Trophoblast cell (in vitro differentiated cells and primary cell): ENCODE data around the gene MNDA.

Experiments
- DNase-seq, 2 donors: peaks; one replicate each; pipeline ENCODE4 v3.0.0-alpha.2; 2016
- H2AFZ ChIP-seq: 2 replicates; pipeline ENCODE4 v1.6.1; 2013; ENCODE audit warnings: low read length, moderate library complexity, mild to moderate bottlenecking; ENCODE audit not compliant: insufficient read depth, poor library complexity
- H2AK5ac ChIP-seq: 2 replicates; pipeline ENCODE4 v1.6.1; 2013; ENCODE audit warnings: mild to moderate bottlenecking, low read length
- H2BK120ac ChIP-seq: 2 replicates; pipeline ENCODE4 v1.6.1; 2013; ENCODE audit warnings: low read length, mild to moderate bottlenecking, moderate library complexity; ENCODE audit not compliant: insufficient read depth, poor library complexity
- H2BK12ac ChIP-seq: 2 replicates; pipeline ENCODE4 v1.6.1; 2013; ENCODE audit warnings: mild to moderate bottlenecking, low read length, moderate library complexity
- H2BK5ac ChIP-seq: 2 replicates; pipeline ENCODE4 v1.6.1; 2013; ENCODE audit warnings: low read length, low read depth, moderate library complexity, mild to moderate bottlenecking; ENCODE audit not compliant: poor library complexity
- H3K14ac ChIP-seq: 2 replicates; pipeline ENCODE4 v1.6.1; 2013; ENCODE audit warnings: mild to moderate bottlenecking, low read length
- H3K18ac ChIP-seq: 2 replicates; pipeline ENCODE4 v1.6.1; 2013; ENCODE audit warnings: mild to moderate bottlenecking, low read length
- H3K23ac ChIP-seq: 2 replicates; pipeline ENCODE4 v1.6.1; 2013; ENCODE audit warnings: low read length
- H3K27ac ChIP-seq: 2 replicates; pipeline ENCODE4 v1.5.1; 2013; ENCODE audit warnings: low read depth, mild to moderate bottlenecking, inconsistent platforms, low read length, moderate library complexity
- H3K27me3 ChIP-seq: 2 replicates; pipeline ENCODE4 v1.6.1; 2013; ENCODE audit warnings: inconsistent platforms, mild to moderate bottlenecking, low read length, moderate library complexity; ENCODE audit not compliant: insufficient read depth
- H3K36me3 ChIP-seq, 2 experiments: 1 replicate in 1 of 2; 2 replicates in 1 of 2; pipeline ENCODE4 v1.6.1; 2013; ENCODE audit warnings: low read length in 2 of 2, mild to moderate bottlenecking in 2 of 2, moderate library complexity in 1 of 2; ENCODE audit not compliant: insufficient read depth in 2 of 2, control insufficient read depth in 1 of 2
- H3K4ac ChIP-seq: 2 replicates; pipeline ENCODE4 v1.6.1; 2013; ENCODE audit warnings: low read depth, mild to moderate bottlenecking, low read length, moderate library complexity
- H3K4me1 ChIP-seq, 2 experiments: 1 replicate in 1 of 2; 2 replicates in 1 of 2; pipeline ENCODE4 v1.6.1; 2013; ENCODE audit warnings: low read length in 2 of 2, mild to moderate bottlenecking in 2 of 2, moderate library complexity in 1 of 2; ENCODE audit not compliant: insufficient read depth in 2 of 2, control insufficient read depth in 1 of 2
- H3K4me2 ChIP-seq: 2 replicates; pipeline ENCODE4 v1.6.1; 2013; ENCODE audit warnings: inconsistent platforms, mild to moderate bottlenecking, low read length, moderate library complexity
- H3K4me3 ChIP-seq: 2 replicates; pipeline ENCODE4 v1.5.1; 2013; ENCODE audit warnings: mild to moderate bottlenecking, low read depth, low read length, inconsistent platforms
- H3K79me1 ChIP-seq: one replicate; pipeline ENCODE4 v1.6.1; 2013; ENCODE audit warnings: low read length
- H3K79me2 ChIP-seq: 2 replicates; pipeline ENCODE4 v1.6.1; 2013; ENCODE audit warnings: low read length, mild to moderate bottlenecking; ENCODE audit not compliant: control insufficient read depth, insufficient read depth, poor library complexity
- H3K9ac ChIP-seq: 2 replicates; pipeline ENCODE4 v1.6.1; 2013; ENCODE audit warnings: mild to moderate bottlenecking, low read length
- H3K9me3 ChIP-seq: 2 replicates; pipeline ENCODE4 v1.6.1; 2013; ENCODE audit warnings: low read depth, mild to moderate bottlenecking, control low read depth, inconsistent platforms, low read length; ENCODE audit not compliant: insufficient read depth
- H4K12ac ChIP-seq: 2 replicates; pipeline ENCODE4 v1.6.1; 2013; ENCODE audit warnings: low read depth, mild to moderate bottlenecking, low read length, moderate library complexity
- H4K8ac ChIP-seq: 2 replicates; pipeline ENCODE4 v1.6.1; 2013; ENCODE audit warnings: low read depth, mild to moderate bottlenecking, low read length, moderate library complexity
- H4K91ac ChIP-seq: one replicate; pipeline ENCODE4 v1.6.1; 2013; ENCODE audit warnings: low read depth, mild to moderate bottlenecking, low read length, moderate library complexity
- whole genome bisulfite sequencing: extraction: QIAGEN DNeasy Blood & Tissue Kit; methylation state at CpG from one replicate; pipeline ENCODE4 v1.1.7; 2013; ENCODE audit warnings: missing lambda C conversion rate; ENCODE audit not compliant: insufficient read length, insufficient coverage; ENCODE audit errors: extremely low coverage; 5-methylcytosine and 5-hydroxymethylcytosine counted together

Gene MNDA

DNA sequence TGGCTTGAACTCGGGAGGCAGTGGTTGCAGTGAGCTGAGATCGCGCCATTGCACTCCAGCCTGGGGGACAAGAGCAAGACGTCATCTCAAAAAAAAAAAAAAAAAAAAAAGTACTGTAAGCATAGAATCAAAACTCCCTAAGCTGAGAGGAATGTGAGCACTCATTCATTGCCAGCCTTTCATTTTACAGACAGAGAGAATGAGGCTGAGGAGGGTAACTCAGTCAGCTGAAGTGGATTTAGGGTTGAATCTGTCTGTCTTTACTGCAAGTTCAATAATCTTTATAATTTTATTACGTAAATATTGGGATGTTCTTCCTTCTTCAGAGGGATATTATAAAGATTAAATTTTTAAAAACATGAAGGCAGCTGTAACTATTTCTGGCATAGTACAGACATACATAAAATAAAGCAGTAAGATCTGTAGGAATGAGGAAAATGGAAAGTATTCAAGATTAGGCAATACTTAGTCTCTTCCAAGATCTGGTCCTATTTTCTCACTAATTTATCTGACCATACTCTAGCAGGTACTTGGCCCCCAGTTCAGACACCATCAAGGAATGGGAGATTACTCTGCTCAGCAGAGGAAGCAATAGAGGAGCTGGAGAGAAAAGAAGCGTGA is 24.1 kb upstream of the MNDA start:
- no peak overlapping the region for H3K23ac ChIP-seq
- no peak overlapping the region for H2BK12ac ChIP-seq
- no peaks in the 10 kb centered on the region for H3K27me3 ChIP-seq
- no peaks in the 10 kb centered on the region for H3K79me2 ChIP-seq
- WGBS = no CpG with 5 or more reads among the region's 6 CpGs
- no peak overlapping the region for H4K91ac ChIP-seq
- no peak overlapping the region for H3K27ac ChIP-seq
- H4K8ac ChIP-seq = no peak overlapping the region
- H3K4ac ChIP-seq = no peak overlapping the region
- H3K14ac ChIP-seq = no peak overlapping the region
- no peak overlapping the region for H2AFZ ChIP-seq
- no peaks in the 10 kb centered on the region for H3K4me1 ChIP-seq
- no peak overlapping the region for H3K18ac ChIP-seq
- no peak overlapping the region for H2AK5ac ChIP-seq
- no peak overlapping the region for H2BK5ac ChIP-seq
- no peaks in the 10 kb centered on the region for H3K79me1 ChIP-seq
- no peak overlapping the region for H3K4me2 ChIP-seq
- no peak overlapping the region for H3K9ac ChIP-seq
- H2BK120ac ChIP-seq = no peak overlapping the region
- H3K9me3 ChIP-seq = no peaks in the 10 kb centered on the region
- H4K12ac ChIP-seq = no peak overlapping the region
- H3K36me3 ChIP-seq = no peaks in the 10 kb centered on the region
- peak in 1 of 2 donors; percentile 53 for DNase-seq
- H3K4me3 ChIP-seq = no peak overlapping the region

DNA sequence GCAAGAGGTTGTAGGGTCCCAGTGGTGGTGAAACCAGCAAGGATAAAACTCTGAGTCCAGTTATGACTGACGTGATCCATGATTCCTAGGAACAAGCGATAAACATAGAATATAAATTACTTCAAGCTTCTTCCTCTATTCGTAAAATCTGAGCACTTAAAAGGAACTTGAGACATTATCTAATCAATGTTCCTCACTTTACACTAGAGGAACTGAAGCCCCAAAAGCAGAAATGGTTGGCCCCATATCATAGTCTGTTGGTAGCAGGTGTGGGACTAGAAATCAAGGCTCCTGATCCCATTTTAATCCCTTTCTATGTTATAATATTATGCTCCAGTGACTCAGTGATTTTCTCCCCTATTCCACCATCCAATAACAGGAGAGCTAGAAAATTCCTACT is 21.9 kb upstream of the MNDA start:
- no peaks in the 10 kb centered on the region for H3K79me1 ChIP-seq
- no peak overlapping the region for H2AFZ ChIP-seq
- no peak overlapping the region for H3K18ac ChIP-seq
- H4K12ac ChIP-seq = no peak overlapping the region
- H2AK5ac ChIP-seq = no peak overlapping the region
- H3K23ac ChIP-seq = no peak overlapping the region
- no peak overlapping the region for H3K4ac ChIP-seq
- H3K14ac ChIP-seq = no peak overlapping the region
- H3K4me2 ChIP-seq = no peak overlapping the region
- H3K27me3 ChIP-seq = no peaks in the 10 kb centered on the region
- H2BK5ac ChIP-seq = no peak overlapping the region
- no peaks in the 10 kb centered on the region for H3K9me3 ChIP-seq
- no peak overlapping the region for H3K9ac ChIP-seq
- no peak overlapping the region for H2BK120ac ChIP-seq
- no peak overlapping the region for H4K91ac ChIP-seq
- WGBS = no CpG with 5 or more reads among the region's 3 CpGs
- H4K8ac ChIP-seq = no peak overlapping the region
- no peak overlapping the region for H3K27ac ChIP-seq
- H3K36me3 ChIP-seq = no peaks in the 10 kb centered on the region
- H2BK12ac ChIP-seq = no peak overlapping the region
- no peak overlapping the region for H3K4me3 ChIP-seq
- no peaks in the 10 kb centered on the region for H3K4me1 ChIP-seq
- no peaks in the 10 kb centered on the region for H3K79me2 ChIP-seq
- DNase-seq = peak in 1 of 2 donors; percentile 3

DNA sequence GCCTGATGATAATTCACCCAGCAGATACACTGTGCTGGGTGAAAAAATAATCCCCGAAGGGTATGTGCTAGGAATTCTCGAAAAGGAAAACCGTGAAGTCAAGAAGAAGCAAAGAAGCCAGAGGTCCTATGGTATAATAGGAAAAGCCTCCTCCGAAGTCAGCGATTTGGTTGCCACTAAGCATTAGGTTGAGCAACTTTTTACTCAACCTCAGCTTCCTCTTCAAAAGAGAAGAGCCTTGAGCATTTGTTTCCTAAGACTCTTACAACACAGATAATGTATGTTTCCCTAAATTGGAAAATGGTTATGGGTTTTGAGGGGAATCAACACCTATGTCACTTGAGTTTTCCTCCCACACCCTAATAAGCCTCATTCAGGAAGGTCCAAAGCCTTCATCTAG is 21.3 kb upstream of the MNDA start:
- Histone ChIP-seq H3K4ac (no peak overlapping the region), H3K36me3 (no peaks in the 10 kb centered on the region), H2BK5ac (no peak overlapping the region), H2AFZ (no peak overlapping the region), H2BK120ac (no peak overlapping the region), H3K79me2 (no peaks in the 10 kb centered on the region), H3K18ac (no peak overlapping the region), H3K27me3 (no peaks in the 10 kb centered on the region), H3K4me3 (no peak overlapping the region), H3K14ac (no peak overlapping the region), H4K8ac (no peak overlapping the region), H3K79me1 (no peaks in the 10 kb centered on the region), H2BK12ac (no peak overlapping the region), H3K23ac (no peak overlapping the region), H3K4me1 (no peaks in the 10 kb centered on the region), H4K12ac (no peak overlapping the region), H3K9ac (no peak overlapping the region), H3K27ac (no peak overlapping the region), H2AK5ac (no peak overlapping the region), H4K91ac (no peak overlapping the region), H3K4me2 (no peak overlapping the region), H3K9me3 (no peaks in the 10 kb centered on the region)
- DNase-seq = peak in 1 of 2 donors; percentile 17
- WGBS = no CpG with 5 or more reads among the region's 5 CpGs

DNA sequence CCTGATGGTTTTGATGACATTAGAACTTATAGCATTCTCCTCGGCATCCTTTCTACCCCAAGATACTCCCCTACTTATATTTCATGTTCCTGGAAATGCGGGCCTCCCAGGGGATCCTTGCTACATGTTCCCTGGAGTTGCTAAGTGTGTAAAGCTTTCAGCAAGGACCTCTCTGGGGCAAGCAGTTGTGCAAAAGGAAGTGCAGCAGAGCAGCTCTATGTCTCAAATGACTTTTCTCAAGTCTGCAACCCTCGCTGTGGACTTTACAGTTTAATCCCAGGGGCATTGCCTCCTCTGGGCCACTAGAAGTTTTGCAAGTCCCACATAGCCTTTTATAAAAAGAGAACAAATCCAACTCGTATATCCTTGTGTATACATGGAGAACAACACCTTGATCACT is 20.8 kb upstream of the MNDA start:
- no peaks in the 10 kb centered on the region for H3K4me1 ChIP-seq
- H3K18ac ChIP-seq = no peak overlapping the region
- no peaks in the 10 kb centered on the region for H3K9me3 ChIP-seq
- H3K4me3 ChIP-seq = no peak overlapping the region
- no peak overlapping the region for H4K91ac ChIP-seq
- WGBS = no CpG with 5 or more reads among the region's 4 CpGs
- no peak overlapping the region for H3K4ac ChIP-seq
- no peaks in the 10 kb centered on the region for H3K36me3 ChIP-seq
- DNase-seq = no peak
- no peak overlapping the region for H2BK120ac ChIP-seq
- no peak overlapping the region for H2BK12ac ChIP-seq
- H2AFZ ChIP-seq = no peak overlapping the region
- H2AK5ac ChIP-seq = no peak overlapping the region
- H3K27me3 ChIP-seq = no peaks in the 10 kb centered on the region
- no peak overlapping the region for H3K14ac ChIP-seq
- H3K4me2 ChIP-seq = no peak overlapping the region
- no peak overlapping the region for H3K27ac ChIP-seq
- no peak overlapping the region for H3K9ac ChIP-seq
- H3K79me2 ChIP-seq = no peaks in the 10 kb centered on the region
- H3K23ac ChIP-seq = no peak overlapping the region
- no peaks in the 10 kb centered on the region for H3K79me1 ChIP-seq
- no peak overlapping the region for H4K12ac ChIP-seq
- no peak overlapping the region for H2BK5ac ChIP-seq
- no peak overlapping the region for H4K8ac ChIP-seq
